MM.1S (cell line): ENCODE results near the gene NPVF.
A peak's percentile ranks its signal among the peaks of the same experiment; 100 is the strongest.

ENCODE experiments used
- EZH2 ChIP-seq: fragments of 300-600 bp; sonication (generic); optimal IDR thresholded peaks from 2 replicates; pipeline ENCODE3; 2017; ENCODE audit warnings: low read depth, mild to moderate bottlenecking, antibody characterized with exemption, low read length, mixed read lengths
- EZH2phosphoT487 ChIP-seq: fragments of 300-600 bp; sonication (generic); IDR thresholded peaks from 2 replicates; pipeline ENCODE4 v1.6.1; 2018; ENCODE audit warnings: antibody characterized with exemption, low read length
- TF ChIP-seq, protein P1 (sequence below): fragments of 300-600 bp; sonication (generic); IDR thresholded peaks from 2 replicates; pipeline ENCODE4 v1.5.1; 2016; ENCODE audit warnings: antibody characterized with exemption, low read length, mixed read lengths

DNA sequence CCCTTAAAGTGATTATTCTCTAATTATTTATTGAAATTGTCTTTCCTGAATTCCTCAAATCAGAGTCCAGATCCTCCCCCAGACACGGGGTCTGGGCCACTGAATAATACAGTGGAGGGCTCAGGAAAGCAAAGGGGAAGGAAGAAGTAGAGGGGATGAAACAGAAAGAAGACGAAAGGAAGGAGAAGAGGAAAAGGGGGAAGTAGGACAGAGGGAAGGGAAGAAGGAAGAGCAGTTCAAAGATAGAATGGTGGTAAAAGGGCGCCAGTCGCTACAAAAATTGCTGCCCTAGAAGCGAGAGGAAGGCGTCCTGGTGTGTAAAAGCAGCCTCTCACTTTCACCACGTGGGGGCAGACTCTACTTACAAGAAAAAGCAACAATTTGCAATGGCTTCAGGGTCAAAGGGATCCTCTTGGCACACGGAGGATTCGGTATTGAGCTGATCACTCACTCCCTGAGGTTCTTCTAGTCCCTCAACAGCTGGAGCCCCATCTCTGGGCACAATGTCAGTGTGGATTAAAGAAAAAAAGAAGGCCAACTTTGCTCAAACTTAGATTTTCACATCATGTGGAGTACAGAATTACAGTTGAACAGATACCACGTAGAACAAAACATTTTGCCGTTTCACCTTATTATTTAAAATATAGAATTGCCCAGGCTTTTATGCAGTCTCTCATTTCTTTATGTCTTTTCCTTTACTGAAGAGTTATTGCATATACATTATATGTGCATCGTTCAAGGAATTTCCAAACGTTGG, 31.4 kb upstream of the NPVF start:
- TF ChIP-seq, protein P1, sequence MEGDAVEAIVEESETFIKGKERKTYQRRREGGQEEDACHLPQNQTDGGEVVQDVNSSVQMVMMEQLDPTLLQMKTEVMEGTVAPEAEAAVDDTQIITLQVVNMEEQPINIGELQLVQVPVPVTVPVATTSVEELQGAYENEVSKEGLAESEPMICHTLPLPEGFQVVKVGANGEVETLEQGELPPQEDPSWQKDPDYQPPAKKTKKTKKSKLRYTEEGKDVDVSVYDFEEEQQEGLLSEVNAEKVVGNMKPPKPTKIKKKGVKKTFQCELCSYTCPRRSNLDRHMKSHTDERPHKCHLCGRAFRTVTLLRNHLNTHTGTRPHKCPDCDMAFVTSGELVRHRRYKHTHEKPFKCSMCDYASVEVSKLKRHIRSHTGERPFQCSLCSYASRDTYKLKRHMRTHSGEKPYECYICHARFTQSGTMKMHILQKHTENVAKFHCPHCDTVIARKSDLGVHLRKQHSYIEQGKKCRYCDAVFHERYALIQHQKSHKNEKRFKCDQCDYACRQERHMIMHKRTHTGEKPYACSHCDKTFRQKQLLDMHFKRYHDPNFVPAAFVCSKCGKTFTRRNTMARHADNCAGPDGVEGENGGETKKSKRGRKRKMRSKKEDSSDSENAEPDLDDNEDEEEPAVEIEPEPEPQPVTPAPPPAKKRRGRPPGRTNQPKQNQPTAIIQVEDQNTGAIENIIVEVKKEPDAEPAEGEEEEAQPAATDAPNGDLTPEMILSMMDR: peak; percentile 80
- TF ChIP-seq EZH2 (no peak), EZH2phosphoT487 (no peak)
